Measurements from ENCODE around the gene TMEM204. TPM values are rescaled to one million over a fixed set of nuclear protein-coding genes. Genes with fewer than 3 reads are reported as not detected.
"Not testable (repeated sequence)": the region's sequence is repeated elsewhere in the genome, so short reads cannot be mapped to it uniquely, and the experiment has no call there.

The TMEM204 gene
- total RNA-seq, 2 donors from 2014 or later: 2.9 to 5.0 TPM

DNA sequence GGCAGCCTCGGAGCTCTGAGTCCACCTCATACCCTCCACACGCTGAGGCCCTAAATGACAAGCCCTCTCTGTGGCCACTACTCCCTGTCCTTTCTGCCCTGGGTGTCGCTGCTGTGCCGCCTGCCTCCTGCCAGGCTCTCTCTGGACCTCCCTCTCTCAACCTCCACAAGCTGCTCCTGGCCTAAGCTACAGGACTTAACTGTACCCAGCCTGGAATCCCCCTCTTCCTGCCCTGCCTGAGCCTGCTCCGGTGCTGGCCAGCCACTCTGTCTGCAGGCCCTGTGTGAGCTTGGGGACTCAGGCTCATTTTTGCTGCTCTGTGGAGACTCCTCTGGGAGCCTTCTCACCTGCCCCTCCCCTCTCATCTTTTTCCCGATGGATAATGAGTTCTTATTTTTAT is 56.9 kb downstream of the TMEM204 start:
- no peak overlapping the region for H3K9ac ChIP-seq (ENCODE audit: low read depth in 2 of 2, low read length in 2 of 2)
- no peaks in the 10 kb centered on the region for H3K4me1 ChIP-seq
- H3K27me3 ChIP-seq: no peaks in the 10 kb centered on the region
- no peaks in the 10 kb centered on the region for H3K36me3 ChIP-seq
- intact Hi-C loops (cut with DNase I): no loop called here
- no peak overlapping the region for H3K4me3 ChIP-seq
- no peak for DNase-seq
- TF ChIP-seq, protein P1, sequence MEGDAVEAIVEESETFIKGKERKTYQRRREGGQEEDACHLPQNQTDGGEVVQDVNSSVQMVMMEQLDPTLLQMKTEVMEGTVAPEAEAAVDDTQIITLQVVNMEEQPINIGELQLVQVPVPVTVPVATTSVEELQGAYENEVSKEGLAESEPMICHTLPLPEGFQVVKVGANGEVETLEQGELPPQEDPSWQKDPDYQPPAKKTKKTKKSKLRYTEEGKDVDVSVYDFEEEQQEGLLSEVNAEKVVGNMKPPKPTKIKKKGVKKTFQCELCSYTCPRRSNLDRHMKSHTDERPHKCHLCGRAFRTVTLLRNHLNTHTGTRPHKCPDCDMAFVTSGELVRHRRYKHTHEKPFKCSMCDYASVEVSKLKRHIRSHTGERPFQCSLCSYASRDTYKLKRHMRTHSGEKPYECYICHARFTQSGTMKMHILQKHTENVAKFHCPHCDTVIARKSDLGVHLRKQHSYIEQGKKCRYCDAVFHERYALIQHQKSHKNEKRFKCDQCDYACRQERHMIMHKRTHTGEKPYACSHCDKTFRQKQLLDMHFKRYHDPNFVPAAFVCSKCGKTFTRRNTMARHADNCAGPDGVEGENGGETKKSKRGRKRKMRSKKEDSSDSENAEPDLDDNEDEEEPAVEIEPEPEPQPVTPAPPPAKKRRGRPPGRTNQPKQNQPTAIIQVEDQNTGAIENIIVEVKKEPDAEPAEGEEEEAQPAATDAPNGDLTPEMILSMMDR (IDR thresholded peaks at IDR 0.05): no peak
- no peak overlapping the region for H3K27ac ChIP-seq
- H3K9me3 ChIP-seq: no peaks in the 10 kb centered on the region

DNA sequence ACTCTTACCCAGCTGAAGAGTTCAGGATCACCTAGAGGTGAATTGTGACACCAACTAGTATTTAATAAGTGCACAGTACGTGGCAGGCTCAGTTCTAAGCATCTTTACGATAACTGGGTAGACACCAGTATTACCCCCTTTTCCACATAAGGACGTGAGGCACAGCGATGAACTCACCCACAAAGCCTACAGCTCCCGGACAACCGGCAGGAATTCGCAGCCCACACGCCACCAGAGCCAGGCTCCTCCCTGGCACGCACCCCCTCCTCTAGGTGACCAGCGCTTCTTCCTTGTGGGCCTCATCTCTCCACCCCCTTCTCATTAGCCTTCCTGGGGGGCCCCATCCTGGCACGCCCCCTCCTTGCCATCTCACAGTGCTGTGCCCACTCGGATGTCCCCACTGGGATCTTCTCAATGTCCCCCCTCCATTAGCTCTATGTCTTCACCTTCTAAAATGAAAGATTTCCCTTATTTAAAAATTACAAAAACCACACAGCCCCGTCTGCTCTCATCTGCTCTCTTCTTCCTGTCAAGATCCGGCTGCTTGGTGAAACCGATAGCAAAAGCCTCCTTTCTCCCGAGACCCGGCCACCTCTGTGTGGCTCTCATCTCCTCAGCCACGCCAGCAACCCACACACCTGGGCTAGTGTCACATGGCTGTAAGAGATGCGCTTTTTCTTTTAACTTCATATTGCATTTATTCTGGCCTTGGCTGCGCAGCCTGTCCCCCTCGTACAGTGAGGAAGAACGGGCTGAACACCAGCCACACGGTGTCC is 57.7 kb downstream of the TMEM204 start:
- Histone ChIP-seq H3K27ac (no peak overlapping the region), H3K9me3 (no peaks in the 10 kb centered on the region), H3K27me3 (no peaks in the 10 kb centered on the region), H3K4me1 (no peaks in the 10 kb centered on the region), H3K4me3 (no peak overlapping the region), H3K9ac (ENCODE audit: low read depth in 2 of 2, low read length in 2 of 2) (no peak overlapping the region), H3K36me3 (no peaks in the 10 kb centered on the region)
- DNase-seq: no peak
- intact Hi-C loops (cut with DNase I): no loop called here
- TF ChIP-seq, protein P1 (IDR thresholded peaks at IDR 0.05): no peak

DNA sequence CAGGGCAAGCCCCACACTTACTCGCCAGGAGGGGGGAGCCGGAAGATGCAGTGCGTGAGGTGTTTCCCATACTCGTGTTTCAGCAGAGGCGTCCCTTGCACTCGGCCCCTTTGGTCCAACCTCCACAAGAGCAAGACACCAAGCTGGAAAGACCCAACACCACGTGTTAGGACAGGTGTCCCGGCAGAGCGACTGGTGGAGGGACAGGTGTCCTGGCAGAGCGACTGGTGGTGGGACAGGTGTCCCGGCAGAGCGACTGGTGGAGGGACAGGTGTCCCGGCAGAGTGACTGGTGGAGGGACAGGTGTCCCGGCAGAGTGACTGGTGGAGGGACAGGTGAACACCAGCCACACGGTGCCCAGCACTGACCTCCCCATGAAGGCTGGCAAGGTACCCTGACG is 59.0 kb downstream of the TMEM204 start:
- DNase-seq: no peak
- Histone ChIP-seq H3K9ac (ENCODE audit: low read depth in 2 of 2, low read length in 2 of 2) (no peak overlapping the region), H3K27ac (no peak overlapping the region), H3K27me3 (no peaks in the 10 kb centered on the region), H3K36me3 (no peaks in the 10 kb centered on the region), H3K4me3 (no peak overlapping the region), H3K4me1 (no peaks in the 10 kb centered on the region), H3K9me3 (no peaks in the 10 kb centered on the region)
- TF ChIP-seq, protein P1 (IDR thresholded peaks at IDR 0.05): no peak
- intact Hi-C loops (cut with DNase I): no loop called here

DNA sequence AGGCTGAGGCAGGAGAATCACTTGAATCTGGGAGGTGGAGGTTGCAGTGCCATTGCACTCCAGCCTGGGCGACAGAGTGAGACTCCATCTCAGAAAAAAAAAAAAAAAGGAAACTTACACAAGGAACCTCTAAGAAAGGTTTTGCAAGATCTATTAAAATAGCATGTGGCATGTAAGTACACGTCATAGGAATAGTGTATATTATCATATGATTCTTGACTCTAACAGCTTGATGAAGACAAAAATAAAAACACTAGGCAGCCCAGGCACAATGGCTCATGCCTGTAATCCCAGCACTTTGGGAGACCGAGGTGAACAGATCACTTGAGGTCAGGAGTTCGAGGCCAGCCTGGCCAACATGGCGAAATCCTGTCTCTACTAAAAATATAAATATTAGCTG is 62.0 kb downstream of the TMEM204 start:
- H3K4me1 ChIP-seq; H3K27ac ChIP-seq; H3K27me3 ChIP-seq; H3K9ac ChIP-seq (ENCODE audit: low read depth in 2 of 2, low read length in 2 of 2); intact Hi-C loops (cut with DNase I); H3K9me3 ChIP-seq; H3K36me3 ChIP-seq; H3K4me3 ChIP-seq; DNase-seq: not testable (repeated sequence)

DNA sequence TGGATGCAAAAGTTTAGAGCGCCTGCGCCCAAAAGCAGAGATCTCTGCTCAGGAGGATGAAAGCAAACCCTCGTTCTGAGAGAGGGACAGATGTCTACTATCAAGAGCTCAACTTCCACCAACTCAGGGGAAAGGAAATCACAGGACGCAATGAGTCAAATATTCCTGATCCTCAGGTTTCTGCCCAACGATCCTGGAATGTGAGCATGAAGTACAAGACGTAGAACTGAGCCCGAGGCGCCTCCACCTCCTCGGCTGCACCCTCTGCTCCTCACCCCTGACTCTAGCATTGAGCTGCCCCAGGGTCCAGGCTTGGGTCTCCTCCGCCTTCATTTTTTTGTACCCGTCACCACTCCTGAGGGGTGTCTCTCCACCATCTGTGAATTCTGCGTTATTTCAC is 63.0 kb downstream of the TMEM204 start:
- Histone ChIP-seq H3K9me3 (no peaks in the 10 kb centered on the region), H3K27me3 (no peaks in the 10 kb centered on the region), H3K4me3 (no peak overlapping the region), H3K4me1 (no peaks in the 10 kb centered on the region), H3K27ac (no peak overlapping the region), H3K36me3 (no peaks in the 10 kb centered on the region), H3K9ac (ENCODE audit: low read depth in 2 of 2, low read length in 2 of 2) (no peak overlapping the region)
- intact Hi-C loops (cut with DNase I): no loop called here
- TF ChIP-seq, protein P1 (IDR thresholded peaks at IDR 0.05): no peak
- DNase-seq: no peak

DNA sequence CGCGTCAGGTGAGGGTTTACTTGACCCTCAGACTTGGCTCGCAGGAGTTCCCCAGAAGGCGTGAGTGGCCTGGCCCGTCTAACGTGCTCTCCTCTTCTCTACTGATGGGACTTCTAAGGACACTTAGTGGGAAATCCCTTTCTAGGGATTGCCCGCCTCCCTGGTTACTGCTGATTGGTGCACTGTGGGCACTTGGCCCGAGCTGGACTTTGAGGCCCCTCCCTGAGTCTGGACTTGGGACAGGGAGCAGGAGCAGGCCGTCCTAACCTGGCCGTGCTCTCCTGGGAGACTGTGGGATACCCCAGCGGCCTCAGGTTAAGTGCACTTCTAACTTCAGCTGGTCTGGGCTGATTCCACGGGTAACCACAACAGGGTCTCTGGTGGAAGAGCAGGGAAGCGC is 63.7 kb downstream of the TMEM204 start:
- H3K9me3 ChIP-seq: no peaks in the 10 kb centered on the region
- no peak overlapping the region for H3K4me3 ChIP-seq
- intact Hi-C loops (cut with DNase I): no loop called here
- TF ChIP-seq, protein P1 (IDR thresholded peaks at IDR 0.05): no peak
- no peak overlapping the region for H3K9ac ChIP-seq (ENCODE audit: low read depth in 2 of 2, low read length in 2 of 2)
- no peaks in the 10 kb centered on the region for H3K27me3 ChIP-seq
- H3K27ac ChIP-seq: no peak overlapping the region
- no peak for DNase-seq
- no peaks in the 10 kb centered on the region for H3K36me3 ChIP-seq
- no peaks in the 10 kb centered on the region for H3K4me1 ChIP-seq
